ENCODE results near the gene WWOX. TPM values are rescaled to one million over a fixed set of nuclear protein-coding genes. Genes with fewer than 3 reads are reported as not detected.

WWOX gene
- total RNA-seq, 1 donor from 2014 or later = 17.8 TPM

DNA sequence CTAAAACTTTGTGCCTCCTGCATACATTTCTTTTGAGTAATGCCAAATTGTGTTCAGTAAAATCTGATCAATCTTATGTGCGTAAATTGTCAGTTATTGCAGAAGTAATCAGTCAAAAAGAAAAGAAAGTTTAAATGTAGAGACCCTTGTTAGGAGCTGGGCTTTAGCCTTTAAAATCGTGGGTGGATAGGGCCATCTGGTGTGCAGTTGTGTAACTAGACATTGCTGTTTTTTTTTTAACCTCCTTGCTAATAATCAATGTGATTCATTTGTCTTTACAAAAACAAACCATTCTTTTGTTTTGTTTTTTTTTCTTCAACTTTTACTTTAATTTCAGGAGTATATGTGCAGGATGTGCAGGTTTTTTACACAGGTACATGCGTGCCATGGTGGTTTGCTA lies 5.3 kb upstream of the WWOX start:
- intact Hi-C loops (cut with micrococcal nuclease) = no loop called here
- DNase-seq (ENCODE audit: low spot score) = no peak
- Mint-ChIP-seq H3K4me3 (no peak overlapping the region), H3K4me1 (ENCODE audit: low read depth) (peaks cover 7% of the 10 kb centered on the region), H3K9me3 (peaks cover 3% of the 10 kb centered on the region), H3K36me3 (ENCODE audit: low read depth) (peaks cover 3% of the 10 kb centered on the region), H3K27ac (no peak overlapping the region), H3K27me3 (ENCODE audit: insufficient read depth) (peaks cover 10% of the 10 kb centered on the region)

DNA sequence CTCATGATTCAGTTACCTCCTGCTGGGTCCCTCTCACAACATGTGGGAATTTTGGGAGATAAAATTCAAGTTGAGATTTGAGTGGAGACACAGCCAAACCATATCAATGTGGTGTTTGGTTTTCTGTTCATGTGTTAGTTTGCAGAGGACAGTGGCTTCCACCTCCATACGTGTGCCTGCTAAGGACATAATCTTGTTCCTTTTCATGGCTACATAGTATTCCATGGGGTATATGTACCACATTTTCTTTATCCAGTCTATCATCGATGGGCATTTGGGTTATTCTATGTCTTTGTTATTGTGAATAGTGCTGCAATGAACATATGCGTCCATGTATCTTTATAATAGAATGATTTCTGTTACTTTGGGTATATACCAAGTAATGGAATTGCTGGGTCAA lies 4.5 kb upstream of the WWOX start:
- Mint-ChIP-seq H3K4me1 (ENCODE audit: low read depth) (peaks cover 8% of the 10 kb centered on the region), H3K36me3 (ENCODE audit: low read depth) (peaks cover 3% of the 10 kb centered on the region), H3K4me3 (no peak overlapping the region), H3K27ac (no peak overlapping the region), H3K9me3 (peaks cover 3% of the 10 kb centered on the region), H3K27me3 (ENCODE audit: insufficient read depth) (peaks cover 10% of the 10 kb centered on the region)
- no peak for DNase-seq (ENCODE audit: low spot score)
- intact Hi-C loops (cut with micrococcal nuclease) = no loop called here

DNA sequence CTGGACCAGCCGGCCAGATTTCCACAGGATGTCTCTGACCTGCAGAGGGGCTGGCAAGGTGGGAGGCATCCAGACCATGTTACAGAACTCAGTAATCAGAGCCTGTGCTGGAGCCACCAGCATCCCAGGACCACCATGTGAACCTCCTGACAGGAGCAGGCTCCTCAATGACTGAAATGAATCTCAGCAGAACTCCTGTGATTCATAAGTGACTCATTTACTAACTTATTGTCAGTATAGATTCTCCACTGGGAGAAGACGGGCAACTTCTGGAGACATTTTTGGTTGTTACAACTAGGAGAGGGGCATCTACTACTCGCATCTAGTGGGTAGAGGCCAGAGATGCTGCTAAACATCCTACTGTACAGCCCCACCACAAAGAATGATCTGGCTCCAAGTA lies 3.1 kb upstream of the WWOX start:
- DNase-seq (ENCODE audit: low spot score) = no peak
- H3K4me1 Mint-ChIP-seq (ENCODE audit: low read depth) = peaks cover 17% of the 10 kb centered on the region
- H3K36me3 Mint-ChIP-seq (ENCODE audit: low read depth) = peaks cover 3% of the 10 kb centered on the region
- H3K27ac Mint-ChIP-seq = no peak overlapping the region
- intact Hi-C loops (cut with micrococcal nuclease) = no loop called here
- peaks cover 10% of the 10 kb centered on the region for H3K27me3 Mint-ChIP-seq (ENCODE audit: insufficient read depth)
- H3K9me3 Mint-ChIP-seq = peaks cover 3% of the 10 kb centered on the region
- no peak overlapping the region for H3K4me3 Mint-ChIP-seq

DNA sequence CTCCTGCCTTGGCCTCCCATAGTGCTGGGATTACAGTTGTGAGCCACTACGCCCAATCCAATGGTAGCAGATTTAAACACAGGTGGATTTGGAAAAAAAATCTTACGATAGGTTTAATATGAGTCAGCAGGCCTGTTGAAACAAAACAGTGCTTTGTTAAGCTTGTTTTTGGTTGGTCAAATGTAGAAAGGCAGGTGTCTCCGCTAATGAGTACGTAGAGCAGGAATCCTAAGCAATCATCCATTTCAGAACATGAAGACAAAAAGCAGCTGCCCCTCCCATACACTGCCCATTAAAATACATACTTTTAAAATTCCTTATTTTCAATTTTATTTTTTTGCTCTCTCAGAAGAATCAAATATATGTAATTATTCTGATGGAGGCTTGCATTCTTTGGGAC lies 1.9 kb upstream of the WWOX start:
- H3K27ac Mint-ChIP-seq = no peak overlapping the region
- peaks cover 24% of the 10 kb centered on the region for H3K4me1 Mint-ChIP-seq (ENCODE audit: low read depth)
- H3K27me3 Mint-ChIP-seq (ENCODE audit: insufficient read depth) = peaks cover 10% of the 10 kb centered on the region
- peaks cover 3% of the 10 kb centered on the region for H3K9me3 Mint-ChIP-seq
- no peak overlapping the region for H3K4me3 Mint-ChIP-seq
- intact Hi-C loops (cut with micrococcal nuclease) = no loop called here
- H3K36me3 Mint-ChIP-seq (ENCODE audit: low read depth) = peaks cover 3% of the 10 kb centered on the region
- no peak for DNase-seq (ENCODE audit: low spot score)

DNA sequence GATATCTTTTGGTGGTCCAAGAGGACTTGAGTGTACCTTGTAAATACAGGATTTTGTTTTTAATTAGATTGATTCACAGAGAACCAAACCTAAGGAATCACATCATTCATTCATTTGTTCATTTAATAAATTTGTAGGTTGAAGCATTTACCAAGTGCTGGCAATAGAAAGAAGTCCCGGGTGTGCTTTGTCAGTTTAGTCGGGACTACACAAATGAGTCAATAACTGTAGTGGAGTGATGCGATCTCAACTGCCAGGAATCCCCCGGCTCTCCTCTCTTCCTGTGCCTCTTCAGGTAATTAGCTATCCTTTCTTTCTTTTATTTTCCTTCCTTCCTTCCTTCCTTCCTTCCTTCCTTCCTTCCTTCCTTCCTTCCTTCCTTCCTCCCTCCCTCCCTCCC lies 1.4 kb upstream of the WWOX start:
- DNase-seq (ENCODE audit: low spot score) = no peak
- Mint-ChIP-seq H3K4me1 (ENCODE audit: low read depth) (peaks cover 24% of the 10 kb centered on the region), H3K36me3 (ENCODE audit: low read depth) (peaks cover 3% of the 10 kb centered on the region), H3K9me3 (peaks cover 3% of the 10 kb centered on the region), H3K27ac (peak overlapping the region; percentile 34), H3K4me3 (no peak overlapping the region), H3K27me3 (ENCODE audit: insufficient read depth) (peaks cover 10% of the 10 kb centered on the region)
- intact Hi-C loops (cut with micrococcal nuclease) = no loop called here

DNA sequence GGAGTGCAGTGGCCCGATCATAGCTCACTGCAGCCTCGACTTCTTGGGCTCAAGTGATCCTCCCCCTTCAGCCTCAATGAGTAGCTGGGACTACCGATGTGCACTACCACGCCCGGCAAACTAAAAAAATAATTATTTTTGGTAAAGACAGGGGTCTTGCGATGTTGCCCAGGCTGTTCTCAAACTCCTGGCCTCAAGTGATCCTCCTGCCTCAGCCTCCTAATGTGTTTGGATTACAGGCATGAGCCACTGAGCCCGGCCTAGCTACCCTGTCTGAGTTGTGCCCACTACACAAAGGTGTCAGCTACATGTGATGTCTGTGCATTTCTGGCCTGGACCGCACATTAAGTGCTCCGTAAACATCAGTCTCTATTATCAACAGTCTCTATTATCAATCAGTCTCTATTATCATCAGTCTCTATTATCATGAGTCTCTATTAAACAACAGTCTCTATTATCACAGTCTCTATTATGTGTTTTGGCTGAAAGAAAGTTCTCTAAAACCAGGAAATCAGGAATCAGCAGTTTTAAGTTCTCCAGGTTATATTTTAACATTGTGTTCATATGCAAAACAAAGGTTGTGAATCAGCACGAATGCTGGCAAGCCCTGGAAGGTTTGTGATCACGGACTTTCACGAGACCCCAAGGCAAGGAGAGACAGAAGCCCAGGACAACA lies 721 bp upstream of the WWOX start:
- peaks cover 10% of the 10 kb centered on the region for H3K27me3 Mint-ChIP-seq (ENCODE audit: insufficient read depth)
- DNase-seq (ENCODE audit: low spot score) = no peak
- intact Hi-C loops (cut with micrococcal nuclease) = loop anchor here (1.0 kb wide), 5 partner anchors 95 to 907 kb away; partner anchors contain the start of genes MON1B and NUDT7
- H3K9me3 Mint-ChIP-seq = peaks cover 3% of the 10 kb centered on the region
- peaks cover 3% of the 10 kb centered on the region for H3K36me3 Mint-ChIP-seq (ENCODE audit: low read depth)
- H3K27ac Mint-ChIP-seq = peak overlapping the region; percentile 85
- H3K4me1 Mint-ChIP-seq (ENCODE audit: low read depth) = peaks cover 24% of the 10 kb centered on the region
- peak overlapping the region; percentile 90 for H3K4me3 Mint-ChIP-seq

DNA sequence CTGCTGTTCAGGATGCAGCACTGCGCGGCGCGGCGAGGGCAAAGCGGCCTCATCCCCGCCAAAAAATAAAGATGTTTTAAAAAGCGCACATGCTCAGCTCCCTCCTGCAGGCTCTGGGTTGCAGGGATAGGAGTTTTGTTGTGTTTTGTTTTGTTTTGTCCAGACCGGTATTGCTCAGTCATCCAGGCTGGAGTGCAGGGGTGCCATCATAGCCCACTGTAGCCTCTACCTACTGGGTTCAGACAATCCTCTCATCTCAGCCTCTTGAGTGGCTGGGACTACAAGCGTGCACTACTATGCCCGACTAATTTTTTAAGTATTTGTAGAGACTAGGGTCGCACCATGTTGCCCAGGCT lies 636 bp downstream of the WWOX start:
- peaks cover 5% of the 10 kb centered on the region for H3K27me3 Mint-ChIP-seq (ENCODE audit: insufficient read depth)
- peaks cover 3% of the 10 kb centered on the region for H3K36me3 Mint-ChIP-seq (ENCODE audit: low read depth)
- H3K27ac Mint-ChIP-seq = peak overlapping the region; percentile 48
- H3K4me3 Mint-ChIP-seq = peak overlapping the region; percentile 90
- no peaks in the 10 kb centered on the region for H3K9me3 Mint-ChIP-seq
- no peak for DNase-seq (ENCODE audit: low spot score)
- intact Hi-C loops (cut with micrococcal nuclease) = no loop called here
- peaks cover 24% of the 10 kb centered on the region for H3K4me1 Mint-ChIP-seq (ENCODE audit: low read depth)

DNA sequence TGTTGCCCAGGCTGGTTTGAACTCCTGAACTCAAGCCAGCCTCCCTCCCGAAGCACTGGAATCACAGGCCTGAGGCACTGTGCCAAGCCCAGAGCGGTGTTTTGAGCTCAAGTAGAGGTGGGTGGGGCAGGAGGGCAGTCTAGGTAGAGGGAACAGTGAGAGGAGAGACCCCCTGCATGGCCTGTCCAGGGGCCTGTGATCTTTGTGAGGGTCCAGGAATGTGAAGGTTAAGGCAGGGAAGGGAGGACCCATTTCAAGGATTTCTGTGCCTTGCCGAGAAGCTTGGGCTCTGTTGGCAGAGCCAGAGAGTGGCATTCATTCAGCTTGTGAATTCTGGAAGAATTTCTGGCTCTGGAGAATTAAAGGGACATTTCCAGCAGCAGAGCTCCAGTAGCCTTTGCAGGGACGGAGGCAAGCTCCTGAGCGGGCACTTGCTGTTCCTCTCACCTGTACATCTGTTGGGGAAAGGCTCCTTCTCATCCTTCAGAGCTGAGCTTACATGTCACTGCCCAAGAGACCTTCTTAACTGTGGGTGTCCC lies 2.7 kb downstream of the WWOX start:
- Mint-ChIP-seq H3K27me3 (ENCODE audit: insufficient read depth) (no peaks in the 10 kb centered on the region), H3K9me3 (no peaks in the 10 kb centered on the region), H3K27ac (no peak overlapping the region), H3K36me3 (ENCODE audit: low read depth) (no peaks in the 10 kb centered on the region), H3K4me1 (ENCODE audit: low read depth) (peaks cover 24% of the 10 kb centered on the region), H3K4me3 (no peak overlapping the region)
- intact Hi-C loops (cut with micrococcal nuclease) = no loop called here
- DNase-seq (ENCODE audit: low spot score) = no peak

DNA sequence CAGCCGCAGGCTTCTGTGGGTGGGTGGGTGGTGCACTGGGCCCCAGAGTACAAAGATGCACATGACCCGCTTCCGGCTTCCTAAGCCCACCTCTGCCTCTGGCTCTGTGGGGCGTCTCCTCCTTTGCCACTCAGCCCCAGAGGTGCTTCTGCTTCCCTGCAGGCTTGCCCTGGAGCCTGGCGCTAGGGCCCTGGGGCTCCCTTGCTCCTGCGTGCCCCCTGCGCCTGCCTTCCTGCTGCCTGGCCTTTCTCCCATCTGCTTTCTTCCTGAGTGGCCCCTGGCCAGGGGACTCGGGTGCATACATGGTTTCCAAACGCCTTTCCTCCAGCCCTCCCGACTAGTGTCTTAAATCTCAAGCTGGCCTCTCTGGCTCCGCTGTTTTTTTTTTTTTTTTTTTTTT lies 3.4 kb downstream of the WWOX start:
- Mint-ChIP-seq H3K27me3 (ENCODE audit: insufficient read depth) (no peaks in the 10 kb centered on the region), H3K36me3 (ENCODE audit: low read depth) (no peaks in the 10 kb centered on the region), H3K4me1 (ENCODE audit: low read depth) (peaks cover 24% of the 10 kb centered on the region), H3K9me3 (no peaks in the 10 kb centered on the region), H3K27ac (no peak overlapping the region), H3K4me3 (no peak overlapping the region)
- no peak for DNase-seq (ENCODE audit: low spot score)
- intact Hi-C loops (cut with micrococcal nuclease) = no loop called here

DNA sequence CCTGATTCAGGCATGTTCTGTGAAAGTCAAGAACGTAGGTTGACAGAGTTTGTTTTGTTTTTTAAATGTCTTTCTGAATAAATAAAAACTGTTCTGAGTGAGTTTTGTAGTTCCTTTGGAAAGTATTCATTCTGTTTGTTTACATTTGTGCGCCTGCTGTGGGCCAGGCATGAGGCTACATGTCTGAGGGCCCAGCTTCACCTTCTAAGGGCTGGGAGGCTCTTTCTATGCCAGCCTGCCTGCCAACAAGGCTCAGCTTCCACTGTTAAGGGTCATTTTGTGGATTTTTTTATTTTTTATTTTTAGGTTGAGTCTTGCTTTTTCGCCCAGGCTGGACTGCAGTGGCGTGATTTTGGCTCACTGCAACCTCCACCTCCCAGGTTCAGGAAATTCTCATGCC lies 6.1 kb downstream of the WWOX start:
- DNase-seq (ENCODE audit: low spot score) = no peak
- H3K27ac Mint-ChIP-seq = no peak overlapping the region
- no peaks in the 10 kb centered on the region for H3K9me3 Mint-ChIP-seq
- H3K27me3 Mint-ChIP-seq (ENCODE audit: insufficient read depth) = no peaks in the 10 kb centered on the region
- H3K4me3 Mint-ChIP-seq = no peak overlapping the region
- no peaks in the 10 kb centered on the region for H3K36me3 Mint-ChIP-seq (ENCODE audit: low read depth)
- H3K4me1 Mint-ChIP-seq (ENCODE audit: low read depth) = peaks cover 11% of the 10 kb centered on the region
- intact Hi-C loops (cut with micrococcal nuclease) = no loop called here

DNA sequence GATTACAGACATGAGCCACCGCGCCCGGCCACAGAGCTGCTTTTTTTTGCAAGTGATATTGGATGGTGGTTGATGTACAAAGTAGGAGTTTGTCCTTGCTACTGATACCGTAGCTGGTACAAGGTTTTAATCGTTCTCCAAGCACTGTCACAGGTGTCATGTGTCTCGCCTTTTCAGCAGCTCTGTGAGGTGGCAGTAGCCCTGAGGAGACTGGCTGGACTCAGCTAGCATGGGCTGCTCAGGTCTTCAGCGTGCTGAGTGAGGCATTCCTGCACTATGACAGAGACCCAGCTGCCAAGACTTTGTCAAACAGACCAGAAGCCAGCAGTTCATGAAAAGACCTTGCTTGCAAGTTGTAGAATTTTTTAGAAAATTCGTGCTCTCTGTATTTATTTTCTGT lies 7.2 kb downstream of the WWOX start:
- H3K9me3 Mint-ChIP-seq = no peaks in the 10 kb centered on the region
- intact Hi-C loops (cut with micrococcal nuclease) = no loop called here
- DNase-seq (ENCODE audit: low spot score) = no peak
- no peaks in the 10 kb centered on the region for H3K36me3 Mint-ChIP-seq (ENCODE audit: low read depth)
- no peaks in the 10 kb centered on the region for H3K27me3 Mint-ChIP-seq (ENCODE audit: insufficient read depth)
- H3K4me3 Mint-ChIP-seq = no peak overlapping the region
- H3K4me1 Mint-ChIP-seq (ENCODE audit: low read depth) = peaks cover 5% of the 10 kb centered on the region
- H3K27ac Mint-ChIP-seq = no peak overlapping the region

DNA sequence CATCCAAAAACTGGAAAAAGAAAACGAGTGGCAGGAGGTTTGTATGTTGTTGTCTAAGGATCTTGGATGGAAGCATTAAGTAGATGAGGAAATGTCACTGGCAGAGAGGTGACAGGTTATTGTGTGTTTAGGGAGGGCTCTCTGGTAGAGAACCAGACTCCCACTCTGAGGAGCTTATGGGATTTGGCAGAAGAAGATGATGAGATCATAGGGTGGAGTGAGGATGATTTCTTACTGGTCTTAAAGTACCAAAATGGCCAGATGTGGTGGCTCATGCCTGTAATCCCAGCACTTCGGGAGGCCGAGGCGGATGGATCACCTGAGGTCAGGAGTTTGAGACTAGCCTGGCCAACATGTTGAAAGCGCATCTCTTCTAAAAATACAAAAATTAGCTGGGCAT lies 9.0 kb downstream of the WWOX start:
- Mint-ChIP-seq H3K4me3 (no peak overlapping the region), H3K27ac (no peak overlapping the region), H3K36me3 (ENCODE audit: low read depth) (no peaks in the 10 kb centered on the region), H3K9me3 (no peaks in the 10 kb centered on the region), H3K27me3 (ENCODE audit: insufficient read depth) (no peaks in the 10 kb centered on the region), H3K4me1 (ENCODE audit: low read depth) (no peaks in the 10 kb centered on the region)
- no peak for DNase-seq (ENCODE audit: low spot score)
- intact Hi-C loops (cut with micrococcal nuclease) = no loop called here

DNA sequence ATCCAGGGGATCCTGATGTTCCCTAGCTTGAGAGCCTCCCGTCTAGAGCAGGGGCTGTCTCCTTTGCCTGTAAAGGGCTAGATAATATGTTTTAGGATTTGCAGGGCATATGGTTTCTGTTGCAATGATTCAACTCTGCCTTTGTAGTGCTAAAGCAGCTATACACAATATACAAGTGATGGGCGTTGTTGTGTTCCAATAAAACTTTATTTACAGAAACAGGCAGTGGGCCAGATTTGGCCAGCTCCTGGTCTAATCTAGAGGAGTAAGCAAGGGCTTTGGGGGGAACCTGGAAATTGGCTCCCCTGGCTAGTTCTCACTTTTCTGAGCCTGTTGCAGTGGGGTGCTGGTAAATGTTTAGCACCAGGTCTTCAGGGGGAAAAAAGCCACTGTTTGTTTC lies 13.8 kb downstream of the WWOX start:
- H3K36me3 Mint-ChIP-seq (ENCODE audit: low read depth) = peaks cover 6% of the 10 kb centered on the region
- no peak overlapping the region for H3K4me3 Mint-ChIP-seq
- intact Hi-C loops (cut with micrococcal nuclease) = no loop called here
- no peak for DNase-seq (ENCODE audit: low spot score)
- no peaks in the 10 kb centered on the region for H3K4me1 Mint-ChIP-seq (ENCODE audit: low read depth)
- no peaks in the 10 kb centered on the region for H3K9me3 Mint-ChIP-seq
- no peak overlapping the region for H3K27ac Mint-ChIP-seq
- no peaks in the 10 kb centered on the region for H3K27me3 Mint-ChIP-seq (ENCODE audit: insufficient read depth)

DNA sequence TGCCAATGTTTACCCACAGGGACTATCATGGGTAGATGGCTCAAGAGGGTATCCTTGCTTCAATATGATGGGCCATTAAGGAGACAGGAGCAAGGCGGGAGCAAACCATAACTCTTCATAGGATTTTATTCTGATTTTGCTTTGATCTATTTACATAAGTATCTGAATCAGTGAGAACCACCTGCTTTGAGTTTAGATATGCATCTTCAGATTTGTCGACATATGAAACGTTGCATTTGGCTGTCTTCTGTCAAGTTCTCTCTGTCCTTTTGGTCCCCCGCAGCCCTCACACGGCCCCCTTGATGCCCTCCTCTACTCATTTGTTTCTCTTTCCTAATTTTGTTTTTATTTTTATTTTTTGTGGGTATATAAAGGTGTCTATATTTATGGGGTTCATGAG lies 16.2 kb downstream of the WWOX start:
- no peak for DNase-seq (ENCODE audit: low spot score)
- no peaks in the 10 kb centered on the region for H3K4me1 Mint-ChIP-seq (ENCODE audit: low read depth)
- intact Hi-C loops (cut with micrococcal nuclease) = no loop called here
- H3K9me3 Mint-ChIP-seq = no peaks in the 10 kb centered on the region
- H3K36me3 Mint-ChIP-seq (ENCODE audit: low read depth) = peaks cover 10% of the 10 kb centered on the region
- no peaks in the 10 kb centered on the region for H3K27me3 Mint-ChIP-seq (ENCODE audit: insufficient read depth)
- no peak overlapping the region for H3K4me3 Mint-ChIP-seq
- no peak overlapping the region for H3K27ac Mint-ChIP-seq

All from activated T-helper 1 cell treated with anti-CD3 and anti-CD28 coated beads, Interleukin-12 subunit alpha, Interleukin-12 subunit beta, Interleukin-2, Interleukin-4 antibody, amounts not matched to agents 30 ng/mL and 10 ng/mL and 1 ng/mL, durations not matched to agents 14 hours and 24 hours and 36 hours (primary cell).